Measurements from ENCODE around the gene EREG.

The EREG gene

GRCh38 chr4:74414149-74414809 lies 49.3 kb downstream of the EREG start:
- no peak overlapping the region for H3K27ac ChIP-seq (ENCODE audit: low read depth, low read length)
- no peaks in the 10 kb centered on the region for H3K9me3 ChIP-seq (ENCODE audit: control insufficient read depth in 5 of 5, low read length in 5 of 5)
- H3K4me1 ChIP-seq (ENCODE audit: control insufficient read depth in 5 of 5, insufficient read depth in 5 of 5, low read length in 5 of 5), result peaks cover 0 to 30% (median 9%) of the 10 kb centered on the region in 5 donors
- H3K36me3 ChIP-seq (ENCODE audit: control insufficient read depth in 5 of 5, insufficient read depth in 5 of 5, low read length in 5 of 5), result no peaks in the 10 kb centered on the region
- H3K4me3 ChIP-seq (ENCODE audit: low read depth in 1 of 5, low read length in 5 of 5), result no peak overlapping the region
- no peak overlapping the region for H3K9ac ChIP-seq (ENCODE audit: low read length in 5 of 5)
- H3K27me3 ChIP-seq (ENCODE audit: control insufficient read depth in 5 of 5, insufficient read depth in 4 of 5, low read length in 5 of 5), result no peaks in the 10 kb centered on the region

GRCh38 chr4:74415602-74416300 lies 50.8 kb downstream of the EREG start:
- peaks cover 0 to 30% (median 9%) of the 10 kb centered on the region in 5 donors for H3K4me1 ChIP-seq (ENCODE audit: control insufficient read depth in 5 of 5, insufficient read depth in 5 of 5, low read length in 5 of 5)
- no peaks in the 10 kb centered on the region for H3K36me3 ChIP-seq (ENCODE audit: control insufficient read depth in 5 of 5, insufficient read depth in 5 of 5, low read length in 5 of 5)
- no peak overlapping the region for H3K27ac ChIP-seq (ENCODE audit: low read depth, low read length)
- H3K4me3 ChIP-seq (ENCODE audit: low read depth in 1 of 5, low read length in 5 of 5), result no peak overlapping the region
- no peaks in the 10 kb centered on the region for H3K27me3 ChIP-seq (ENCODE audit: control insufficient read depth in 5 of 5, insufficient read depth in 4 of 5, low read length in 5 of 5)
- no peaks in the 10 kb centered on the region for H3K9me3 ChIP-seq (ENCODE audit: control insufficient read depth in 5 of 5, low read length in 5 of 5)
- no peak overlapping the region for H3K9ac ChIP-seq (ENCODE audit: low read length in 5 of 5)

GRCh38 chr4:74418063-74418670 lies 53.2 kb downstream of the EREG start:
- H3K27me3 ChIP-seq (ENCODE audit: control insufficient read depth in 5 of 5, insufficient read depth in 4 of 5, low read length in 5 of 5), result no peaks in the 10 kb centered on the region
- no peaks in the 10 kb centered on the region for H3K36me3 ChIP-seq (ENCODE audit: control insufficient read depth in 5 of 5, insufficient read depth in 5 of 5, low read length in 5 of 5)

GRCh38 chr4:74420863-74421262 lies 55.9 kb downstream of the EREG start:
- H3K36me3 ChIP-seq (ENCODE audit: control insufficient read depth in 5 of 5, insufficient read depth in 5 of 5, low read length in 5 of 5), result no peaks in the 10 kb centered on the region
- no peak overlapping the region for H3K9ac ChIP-seq (ENCODE audit: low read length in 5 of 5)
- peaks cover 0 to 27% (median 6%) of the 10 kb centered on the region in 5 donors for H3K4me1 ChIP-seq (ENCODE audit: control insufficient read depth in 5 of 5, insufficient read depth in 5 of 5, low read length in 5 of 5)
- no peaks in the 10 kb centered on the region for H3K27me3 ChIP-seq (ENCODE audit: control insufficient read depth in 5 of 5, insufficient read depth in 4 of 5, low read length in 5 of 5)
- no peak overlapping the region for H3K4me3 ChIP-seq (ENCODE audit: low read depth in 1 of 5, low read length in 5 of 5)
- no peak overlapping the region for H3K27ac ChIP-seq (ENCODE audit: low read depth, low read length)
- no peaks in the 10 kb centered on the region for H3K9me3 ChIP-seq (ENCODE audit: control insufficient read depth in 5 of 5, low read length in 5 of 5)

More at GRCh38 chr4:74418063-74418670, 53.2 kb downstream of the EREG start:
- no peak overlapping the region for H3K9ac ChIP-seq (ENCODE audit: low read length in 5 of 5)
- no peak overlapping the region for H3K4me3 ChIP-seq (ENCODE audit: low read depth in 1 of 5, low read length in 5 of 5)
- H3K27ac ChIP-seq (ENCODE audit: low read depth, low read length), result peak overlapping the region; percentile 20
- H3K9me3 ChIP-seq (ENCODE audit: control insufficient read depth in 5 of 5, low read length in 5 of 5), result no peaks in the 10 kb centered on the region
- peaks cover 0 to 28% (median 9%) of the 10 kb centered on the region in 5 donors for H3K4me1 ChIP-seq (ENCODE audit: control insufficient read depth in 5 of 5, insufficient read depth in 5 of 5, low read length in 5 of 5)

DNA sequence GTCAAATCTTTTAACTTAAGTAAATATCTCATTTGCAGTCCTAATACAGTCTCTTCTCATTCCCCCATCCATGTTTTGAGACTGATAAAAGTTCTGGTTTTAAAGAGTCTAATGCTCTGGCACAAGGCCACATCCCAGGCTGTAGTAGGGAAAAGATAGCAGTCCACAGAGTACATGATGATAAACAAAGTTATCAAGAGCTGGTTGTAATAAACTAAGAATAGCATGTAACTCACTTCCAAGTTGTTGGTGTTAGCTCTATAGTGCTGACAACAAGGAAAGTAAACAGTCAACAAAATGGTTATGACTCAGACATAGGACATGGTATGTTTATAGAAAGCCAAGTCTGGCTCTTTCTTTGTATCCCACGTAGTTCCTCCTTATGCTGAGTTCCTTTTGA lies 58.2 kb downstream of the EREG start:
- Histone ChIP-seq H3K4me3 (ENCODE audit: low read depth in 1 of 5, low read length in 5 of 5) (no peak overlapping the region), H3K9ac (ENCODE audit: low read length in 5 of 5) (no peak overlapping the region), H3K36me3 (ENCODE audit: control insufficient read depth in 5 of 5, insufficient read depth in 5 of 5, low read length in 5 of 5) (no peaks in the 10 kb centered on the region), H3K4me1 (ENCODE audit: control insufficient read depth in 5 of 5, insufficient read depth in 5 of 5, low read length in 5 of 5) (peaks cover 0 to 18% (median 5%) of the 10 kb centered on the region in 5 donors), H3K27me3 (ENCODE audit: control insufficient read depth in 5 of 5, insufficient read depth in 4 of 5, low read length in 5 of 5) (no peaks in the 10 kb centered on the region), H3K9me3 (ENCODE audit: control insufficient read depth in 5 of 5, low read length in 5 of 5) (no peaks in the 10 kb centered on the region), H3K27ac (ENCODE audit: low read depth, low read length) (no peak overlapping the region)

DNA sequence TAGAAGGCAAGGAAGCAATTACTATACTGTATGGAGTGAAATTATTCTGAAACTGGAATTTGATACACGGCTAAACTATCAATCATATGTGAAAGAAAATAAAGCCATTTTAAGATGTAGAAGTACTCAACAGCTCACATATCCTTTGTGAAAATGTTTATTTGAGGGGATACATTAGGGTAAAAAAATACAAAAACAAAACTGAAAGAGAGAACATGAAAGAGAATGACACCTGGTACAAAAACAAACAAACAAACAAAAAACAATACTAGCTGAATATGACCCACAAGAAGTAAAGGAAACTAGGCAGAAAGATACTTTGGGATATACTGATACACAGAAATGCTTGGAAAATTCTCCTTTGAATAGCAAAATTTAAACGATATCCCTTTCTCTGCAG lies 59.2 kb downstream of the EREG start:
- Histone ChIP-seq H3K9me3 (ENCODE audit: control insufficient read depth in 5 of 5, low read length in 5 of 5) (no peaks in the 10 kb centered on the region), H3K4me1 (ENCODE audit: control insufficient read depth in 5 of 5, insufficient read depth in 5 of 5, low read length in 5 of 5) (peaks cover 0 to 9% (median 0%) of the 10 kb centered on the region in 5 donors), H3K36me3 (ENCODE audit: control insufficient read depth in 5 of 5, insufficient read depth in 5 of 5, low read length in 5 of 5) (no peaks in the 10 kb centered on the region), H3K27me3 (ENCODE audit: control insufficient read depth in 5 of 5, insufficient read depth in 4 of 5, low read length in 5 of 5) (no peaks in the 10 kb centered on the region), H3K9ac (ENCODE audit: low read length in 5 of 5) (no peak overlapping the region), H3K27ac (ENCODE audit: low read depth, low read length) (no peak overlapping the region), H3K4me3 (ENCODE audit: low read depth in 1 of 5, low read length in 5 of 5) (no peak overlapping the region)

- H3K4me1 ChIP-seq (ENCODE audit: control insufficient read depth in 5 of 5, insufficient read depth in 5 of 5, low read length in 5 of 5), result peaks cover 0 to 7% (median 0%) of the 10 kb centered on the region in 5 donors
- H3K27ac ChIP-seq (ENCODE audit: low read depth, low read length), result no peak overlapping the region
- H3K27me3 ChIP-seq (ENCODE audit: control insufficient read depth in 5 of 5, insufficient read depth in 4 of 5, low read length in 5 of 5), result no peaks in the 10 kb centered on the region
- no peak overlapping the region for H3K9ac ChIP-seq (ENCODE audit: low read length in 5 of 5)
- H3K9me3 ChIP-seq (ENCODE audit: control insufficient read depth in 5 of 5, low read length in 5 of 5), result no peaks in the 10 kb centered on the region
- H3K36me3 ChIP-seq (ENCODE audit: control insufficient read depth in 5 of 5, insufficient read depth in 5 of 5, low read length in 5 of 5), result no peaks in the 10 kb centered on the region
- no peak overlapping the region for H3K4me3 ChIP-seq (ENCODE audit: low read depth in 1 of 5, low read length in 5 of 5)
Measured at GRCh38 chr4:74426101-74426500, 61.2 kb downstream of the EREG start.

GRCh38 chr4:74428276-74428675 lies 63.3 kb downstream of the EREG start:
- no peaks in the 10 kb centered on the region for H3K9me3 ChIP-seq (ENCODE audit: control insufficient read depth in 5 of 5, low read length in 5 of 5)
- no peak overlapping the region for H3K9ac ChIP-seq (ENCODE audit: low read length in 5 of 5)
- no peak overlapping the region for H3K4me3 ChIP-seq (ENCODE audit: low read depth in 1 of 5, low read length in 5 of 5)
- no peak overlapping the region for H3K27ac ChIP-seq (ENCODE audit: low read depth, low read length)
- peaks cover 0 to 12% (median 0%) of the 10 kb centered on the region in 5 donors for H3K4me1 ChIP-seq (ENCODE audit: control insufficient read depth in 5 of 5, insufficient read depth in 5 of 5, low read length in 5 of 5)
- no peaks in the 10 kb centered on the region for H3K36me3 ChIP-seq (ENCODE audit: control insufficient read depth in 5 of 5, insufficient read depth in 5 of 5, low read length in 5 of 5)
- H3K27me3 ChIP-seq (ENCODE audit: control insufficient read depth in 5 of 5, insufficient read depth in 4 of 5, low read length in 5 of 5), result no peaks in the 10 kb centered on the region

GRCh38 chr4:74431113-74431826 lies 66.3 kb downstream of the EREG start:
- H3K4me3 ChIP-seq (ENCODE audit: low read depth in 1 of 5, low read length in 5 of 5), result no peak overlapping the region
- no peaks in the 10 kb centered on the region for H3K27me3 ChIP-seq (ENCODE audit: control insufficient read depth in 5 of 5, insufficient read depth in 4 of 5, low read length in 5 of 5)
- no peak overlapping the region for H3K9ac ChIP-seq (ENCODE audit: low read length in 5 of 5)
- no peaks in the 10 kb centered on the region for H3K36me3 ChIP-seq (ENCODE audit: control insufficient read depth in 5 of 5, insufficient read depth in 5 of 5, low read length in 5 of 5)
- peak overlapping the region; percentile 3 for H3K27ac ChIP-seq (ENCODE audit: low read depth, low read length)
- no peaks in the 10 kb centered on the region for H3K9me3 ChIP-seq (ENCODE audit: control insufficient read depth in 5 of 5, low read length in 5 of 5)
- H3K4me1 ChIP-seq (ENCODE audit: control insufficient read depth in 5 of 5, insufficient read depth in 5 of 5, low read length in 5 of 5), result peaks cover 0 to 10% (median 0%) of the 10 kb centered on the region in 5 donors

Data from subcutaneous abdominal adipose tissue (tissue), 5 donors.